ENCODE measurements around the gene DLGAP1. TPM values are rescaled to one million over a fixed set of nuclear protein-coding genes. Genes with fewer than 3 reads are reported as not detected.

DLGAP1 gene
- total and polyA plus RNA-seq, 2 of the 13 experiments (the other 11 are each of a cell fraction or from before 2014, with no cell fraction given) = 0.01 TPM; not detected in 1

DNA sequence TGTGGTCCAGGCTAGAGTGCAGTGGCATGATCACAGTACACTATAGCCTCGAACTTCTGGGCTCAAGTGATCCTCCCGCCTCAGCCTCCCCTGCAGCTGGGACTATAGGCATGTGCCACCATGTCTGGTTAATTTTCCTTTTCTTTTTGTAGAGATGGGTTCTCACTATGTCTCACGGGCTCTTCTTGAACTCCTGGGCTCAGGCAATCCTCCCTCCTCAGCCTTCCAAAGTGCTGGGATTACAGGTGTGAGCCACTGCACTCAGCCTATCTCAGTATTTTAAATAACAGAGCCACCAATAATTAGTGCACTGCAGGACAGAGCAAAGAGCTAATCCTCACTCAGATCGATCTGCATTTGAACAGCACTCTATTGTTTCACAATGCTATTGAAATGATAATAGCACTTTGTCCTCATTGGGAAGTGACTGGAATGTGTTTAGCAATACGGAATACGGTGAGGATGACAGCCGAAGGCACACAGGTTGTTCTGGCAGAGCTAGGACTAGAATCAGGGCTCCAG is 335.9 kb downstream of the DLGAP1 start:
- no peak overlapping the region for H3K4me3 ChIP-seq (replicated peaks in 1 of 3; ENCODE audit: insufficient read depth in 1 of 3, low read depth in 2 of 3, low read length in 3 of 3)
- BruUV-seq (replicated peaks) = no TSS peak
- TF ChIP-seq EP300 (IDR thresholded peaks at IDR 0.05; ENCODE audit: low read depth in 2 of 2, low read length in 2 of 2) (no peak), EP300 (CRISPR knock-in tag; IDR thresholded peaks at IDR 0.05; ENCODE audit: borderline replicate concordance) (no peak), POLR2A (IDR thresholded peaks at IDR 0.05; ENCODE audit: insufficient read depth in 1 of 2, low read depth in 2 of 2, low read length in 2 of 2) (no peak), CEBPB (IDR thresholded peaks at IDR 0.05; ENCODE audit: borderline replicate concordance, low read depth, low read length) (peak; percentile 49; the same call in 1 of the 2 replicates), FOXM1 (CRISPR knock-in tag; IDR thresholded peaks at IDR 0.05) (no peak), SOX13 (IDR thresholded peaks at IDR 0.05) (peak; percentile 48; the same call in 1 of the 2 replicates), SOX13 (CRISPR knock-in tag; conservative IDR thresholded peaks at IDR 0.05 in 1 of 2, IDR thresholded peaks at IDR 0.05 in 1 of 2) (peak in 1 of 2 experiments; percentile 73; a peak in 2 of 4 replicates), ZNF503 (CRISPR knock-in tag; IDR thresholded peaks at IDR 0.05) (no peak), SMAD3 (CRISPR knock-in tag; IDR thresholded peaks at IDR 0.05) (no peak), MLLT10 (CRISPR knock-in tag; IDR thresholded peaks at IDR 0.05) (no peak), SOX5 (CRISPR knock-in tag; IDR thresholded peaks at IDR 0.05; ENCODE audit: borderline replicate concordance) (peak; percentile 23; the same call in 1 of the 2 replicates), SOX6 (IDR thresholded peaks at IDR 0.05) (no peak), SOX6 (CRISPR knock-in tag; IDR thresholded peaks at IDR 0.05) (0 out of 2 replicates have a peak, but pooled peaks have one; percentile 28)
- TF ChIP-seq, protein P1, sequence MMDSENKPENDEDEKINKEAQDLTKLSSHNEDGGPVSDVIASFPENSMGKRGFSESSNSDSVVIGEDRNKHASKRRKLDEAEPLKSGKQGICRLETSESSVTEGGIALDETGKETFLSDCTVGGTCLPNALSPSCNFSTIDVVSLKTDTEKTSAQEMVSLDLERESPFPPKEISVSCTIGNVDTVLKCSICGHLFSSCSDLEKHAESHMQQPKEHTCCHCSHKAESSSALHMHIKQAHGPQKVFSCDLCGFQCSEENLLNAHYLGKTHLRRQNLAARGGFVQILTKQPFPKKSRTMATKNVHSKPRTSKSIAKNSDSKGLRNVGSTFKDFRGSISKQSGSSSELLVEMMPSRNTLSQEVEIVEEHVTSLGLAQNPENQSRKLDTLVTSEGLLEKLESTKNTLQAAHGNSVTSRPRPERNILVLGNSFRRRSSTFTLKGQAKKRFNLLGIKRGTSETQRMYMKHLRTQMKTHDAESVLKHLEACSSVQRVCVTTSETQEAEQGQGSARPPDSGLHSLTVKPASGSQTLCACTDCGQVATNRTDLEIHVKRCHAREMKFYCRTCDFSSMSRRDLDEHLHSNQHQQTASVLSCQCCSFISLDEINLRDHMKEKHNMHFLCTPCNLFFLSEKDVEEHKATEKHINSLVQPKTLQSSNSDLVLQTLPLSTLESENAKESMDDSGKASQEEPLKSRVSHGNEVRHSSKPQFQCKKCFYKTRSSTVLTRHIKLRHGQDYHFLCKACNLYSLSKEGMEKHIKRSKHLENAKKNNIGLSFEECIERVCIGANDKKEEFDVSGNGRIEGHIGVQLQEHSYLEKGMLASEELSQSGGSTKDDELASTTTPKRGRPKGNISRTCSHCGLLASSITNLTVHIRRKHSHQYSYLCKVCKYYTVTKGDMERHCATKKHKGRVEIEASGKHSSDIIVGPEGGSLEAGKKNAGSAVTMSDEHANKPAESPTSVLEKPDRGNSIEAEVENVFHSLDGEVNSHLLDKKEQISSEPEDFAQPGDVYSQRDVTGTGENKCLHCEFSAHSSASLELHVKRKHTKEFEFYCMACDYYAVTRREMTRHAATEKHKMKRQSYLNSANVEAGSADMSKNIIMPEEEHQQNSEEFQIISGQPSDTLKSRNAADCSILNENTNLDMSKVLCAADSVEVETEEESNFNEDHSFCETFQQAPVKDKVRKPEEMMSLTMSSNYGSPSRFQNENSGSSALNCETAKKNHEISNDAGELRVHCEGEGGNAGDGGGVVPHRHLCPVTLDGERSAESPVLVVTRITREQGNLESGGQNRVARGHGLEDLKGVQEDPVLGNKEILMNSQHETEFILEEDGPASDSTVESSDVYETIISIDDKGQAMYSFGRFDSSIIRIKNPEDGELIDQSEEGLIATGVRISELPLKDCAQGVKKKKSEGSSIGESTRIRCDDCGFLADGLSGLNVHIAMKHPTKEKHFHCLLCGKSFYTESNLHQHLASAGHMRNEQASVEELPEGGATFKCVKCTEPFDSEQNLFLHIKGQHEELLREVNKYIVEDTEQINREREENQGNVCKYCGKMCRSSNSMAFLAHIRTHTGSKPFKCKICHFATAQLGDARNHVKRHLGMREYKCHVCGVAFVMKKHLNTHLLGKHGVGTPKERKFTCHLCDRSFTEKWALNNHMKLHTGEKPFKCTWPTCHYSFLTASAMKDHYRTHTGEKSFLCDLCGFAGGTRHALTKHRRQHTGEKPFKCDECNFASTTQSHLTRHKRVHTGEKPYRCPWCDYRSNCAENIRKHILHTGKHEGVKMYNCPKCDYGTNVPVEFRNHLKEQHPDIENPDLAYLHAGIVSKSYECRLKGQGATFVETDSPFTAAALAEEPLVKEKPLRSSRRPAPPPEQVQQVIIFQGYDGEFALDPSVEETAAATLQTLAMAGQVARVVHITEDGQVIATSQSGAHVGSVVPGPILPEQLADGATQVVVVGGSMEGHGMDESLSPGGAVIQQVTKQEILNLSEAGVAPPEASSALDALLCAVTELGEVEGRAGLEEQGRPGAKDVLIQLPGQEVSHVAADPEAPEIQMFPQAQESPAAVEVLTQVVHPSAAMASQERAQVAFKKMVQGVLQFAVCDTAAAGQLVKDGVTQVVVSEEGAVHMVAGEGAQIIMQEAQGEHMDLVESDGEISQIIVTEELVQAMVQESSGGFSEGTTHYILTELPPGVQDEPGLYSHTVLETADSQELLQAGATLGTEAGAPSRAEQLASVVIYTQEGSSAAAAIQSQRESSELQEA (CRISPR knock-in tag; IDR thresholded peaks at IDR 0.05; ENCODE audit: not compliant biosample characterization) = no peak
- TF ChIP-seq, protein P2, sequence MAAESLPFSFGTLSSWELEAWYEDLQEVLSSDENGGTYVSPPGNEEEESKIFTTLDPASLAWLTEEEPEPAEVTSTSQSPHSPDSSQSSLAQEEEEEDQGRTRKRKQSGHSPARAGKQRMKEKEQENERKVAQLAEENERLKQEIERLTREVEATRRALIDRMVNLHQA (CRISPR knock-in tag; IDR thresholded peaks at IDR 0.05) = no peak
- peak; percentile 42; the same call in 2 of the 3 replicates for ATAC-seq
- H3K27me3 ChIP-seq (ENCODE audit: control insufficient read depth in 1 of 2, insufficient read depth in 2 of 2, low read length in 2 of 2) = no peaks in the 10 kb centered on the region
- H3K9ac ChIP-seq (ENCODE audit: insufficient read depth, low read depth, low read length) = no peak overlapping the region
- H3K36me3 ChIP-seq (replicated peaks in 1 of 2; ENCODE audit: control insufficient read depth in 1 of 2, insufficient read depth in 2 of 2, low read length in 2 of 2) = no peaks in the 10 kb centered on the region
- no peaks in the 10 kb centered on the region for H3K9me3 ChIP-seq (ENCODE audit: low read length)
- intact Hi-C loops (cut with micrococcal nuclease; ENCODE audit: unreplicated experiment) = no loop called here
- no peaks in the 10 kb centered on the region for H3K79me2 ChIP-seq (ENCODE audit: insufficient read depth, low read length)
- H3K4me1 ChIP-seq (ENCODE audit: insufficient read depth, low read length) = no peaks in the 10 kb centered on the region
- no peak overlapping the region for H3K4me2 ChIP-seq (ENCODE audit: low read depth, low read length)
- ChIA-PET POLR2A (no interaction called here), CTCF (ENCODE audit: low intra/inter-chr PET ratio, low total read pairs) (no interaction called here)
- in situ Hi-C loops (cut with HindIII; ENCODE audit: extremely low pct_ligation_motif_present, low pct_unique_long_range_greater_than_20kb) = no loop called here
- no peak for FAIRE-seq
- H4K20me1 ChIP-seq (ENCODE audit: insufficient read depth, low read length) = no peaks in the 10 kb centered on the region
- DNase-seq (ENCODE audit: low spot score) = no peak
- H3K27ac ChIP-seq (ENCODE audit: extremely low read length, insufficient read depth, low read length) = no peak overlapping the region
- H2AFZ ChIP-seq (ENCODE audit: low read length) = no peak overlapping the region
- WGBS (ENCODE audit: low lambda C conversion rate) = 2% methylated on average over 7 of the region's 7 CpGs

All from HepG2 (cell line).